Measurements from ENCODE around the gene MAJIN. TPM values are rescaled to one million over a fixed set of nuclear protein-coding genes. Genes with fewer than 3 reads are reported as not detected.

MAJIN gene
- polyA plus RNA-seq, 1 of the 3 experiments (the other 2 are of a cell fraction): not detected

- H3K9me2 ChIP-seq: no peaks in the 10 kb centered on the region
- H3K4me1 ChIP-seq (ENCODE audit: control insufficient read depth in 1 of 2, insufficient read depth in 2 of 2, low read depth in 1 of 2, low read length in 1 of 2): peaks cover 8 to 15% of the 10 kb centered on the region in 2 experiments; a peak in 3 of 4 replicates
- peak within 1 kb of the TSS; percentile 98 for H3K4me2 ChIP-seq
- ChIA-PET POLR2A (no interaction called here), CTCF (interaction anchor here (0.6 to 2.5 kb wide), 6 partner anchors 15 to 612 kb away, joined by 3 to 8 read pairs (median 3); partner anchors contain the start of gene ARL2)
- H3K9ac ChIP-seq: peak within 1 kb of the TSS; percentile 92
- H3F3A ChIP-seq (replicated peaks; ENCODE audit: insufficient read depth): no peaks in the 10 kb centered on the region
- peak within 1 kb of the TSS; percentile 58 to 77 for H3K27ac ChIP-seq (ENCODE audit: low read depth in 2 of 2, low read length in 1 of 2)
- peaks cover 16% of the 10 kb centered on the region; the same call in 1 of the 2 replicates for H3K79me2 ChIP-seq (ENCODE audit: insufficient read depth)
- peak within 1 kb of the TSS; percentile 91 to 96 for H3K4me3 ChIP-seq (ENCODE audit: low read depth in 2 of 2, low read length in 1 of 2)
- peak; percentile 97 for DNase-seq
- H3K9me3 ChIP-seq: no peaks in the 10 kb centered on the region
- H4K20me1 ChIP-seq (ENCODE audit: insufficient read depth): no peaks in the 10 kb centered on the region
- no peaks in the 10 kb centered on the region for H3K27me3 ChIP-seq (ENCODE audit: insufficient read depth)
- 1% methylated on average over 18 of the region's 57 CpGs for WGBS (ENCODE audit: low lambda C conversion rate)
- H2AFZ ChIP-seq (ENCODE audit: low read depth): peak within 1 kb of the TSS; percentile 94
- H3K36me3 ChIP-seq (replicated peaks in 1 of 2; ENCODE audit: control insufficient read depth in 1 of 2, insufficient read depth in 2 of 2, low read length in 1 of 2): peaks cover 0 to 17% of the 10 kb centered on the region in 2 experiments
- TF ChIP-seq IRF3 (IDR thresholded peaks at IDR 0.05; ENCODE audit: low read depth, low read length): peak; percentile 31; the same call in 1 of the 2 replicates
- TF ChIP-seq MEF2A (IDR thresholded peaks at IDR 0.05; ENCODE audit: borderline replicate concordance, low read depth): no peak
- no peak for TF ChIP-seq EP300 (IDR thresholded peaks at IDR 0.05; ENCODE audit: borderline replicate concordance in 1 of 2, low read depth in 1 of 2, low read length in 1 of 2)
- TF ChIP-seq REST (IDR thresholded peaks at IDR 0.05; ENCODE audit: low read depth, low read length): no peak
- no peak for TF ChIP-seq GABPA (IDR thresholded peaks at IDR 0.05; ENCODE audit: low read depth)
- no peak for TF ChIP-seq RXRA (IDR thresholded peaks at IDR 0.05; ENCODE audit: borderline replicate concordance, low read depth)
- TF ChIP-seq EZH2phosphoT487 (IDR thresholded peaks at IDR 0.05; ENCODE audit: borderline replicate concordance, low read depth): no peak
- no peak for TF ChIP-seq NFIC (IDR thresholded peaks at IDR 0.05; ENCODE audit: borderline replicate concordance)
- no peak for TF ChIP-seq TEAD4 (IDR thresholded peaks at IDR 0.05; ENCODE audit: borderline replicate concordance, insufficient read depth)
- TF ChIP-seq RAD21 (IDR thresholded peaks at IDR 0.05; ENCODE audit: low read length): no peak
- TF ChIP-seq USF2 (IDR thresholded peaks at IDR 0.05; ENCODE audit: borderline replicate concordance, low read depth, low read length): no peak
- TF ChIP-seq ZBTB33 (IDR thresholded peaks at IDR 0.05; ENCODE audit: borderline replicate concordance, low read depth): no peak
- TF ChIP-seq GATA2 (CRISPR knock-in tag; IDR thresholded peaks at IDR 0.05): no peak
- TF ChIP-seq MXI1 (IDR thresholded peaks at IDR 0.05; ENCODE audit: low read depth, low read length): peak; percentile 100
- TF ChIP-seq, protein P1, sequence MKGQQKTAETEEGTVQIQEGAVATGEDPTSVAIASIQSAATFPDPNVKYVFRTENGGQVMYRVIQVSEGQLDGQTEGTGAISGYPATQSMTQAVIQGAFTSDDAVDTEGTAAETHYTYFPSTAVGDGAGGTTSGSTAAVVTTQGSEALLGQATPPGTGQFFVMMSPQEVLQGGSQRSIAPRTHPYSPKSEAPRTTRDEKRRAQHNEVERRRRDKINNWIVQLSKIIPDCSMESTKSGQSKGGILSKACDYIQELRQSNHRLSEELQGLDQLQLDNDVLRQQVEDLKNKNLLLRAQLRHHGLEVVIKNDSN (IDR thresholded peaks at IDR 0.05; ENCODE audit: borderline replicate concordance, low read depth): no peak
- TF ChIP-seq, protein P2, sequence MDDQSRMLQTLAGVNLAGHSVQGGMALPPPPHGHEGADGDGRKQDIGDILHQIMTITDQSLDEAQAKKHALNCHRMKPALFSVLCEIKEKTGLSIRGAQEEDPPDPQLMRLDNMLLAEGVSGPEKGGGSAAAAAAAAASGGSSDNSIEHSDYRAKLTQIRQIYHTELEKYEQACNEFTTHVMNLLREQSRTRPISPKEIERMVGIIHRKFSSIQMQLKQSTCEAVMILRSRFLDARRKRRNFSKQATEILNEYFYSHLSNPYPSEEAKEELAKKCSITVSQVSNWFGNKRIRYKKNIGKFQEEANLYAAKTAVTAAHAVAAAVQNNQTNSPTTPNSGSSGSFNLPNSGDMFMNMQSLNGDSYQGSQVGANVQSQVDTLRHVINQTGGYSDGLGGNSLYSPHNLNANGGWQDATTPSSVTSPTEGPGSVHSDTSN (IDR thresholded peaks at IDR 0.05): peak; percentile 79
- peak; percentile 77 for TF ChIP-seq RFX5 (IDR thresholded peaks at IDR 0.05; ENCODE audit: low read length)
- no peak for TF ChIP-seq ELF1 (IDR thresholded peaks at IDR 0.05)
- TF ChIP-seq NRF1 (IDR thresholded peaks at IDR 0.05; ENCODE audit: low read depth, low read length): peak; percentile 74
- no peak for TF ChIP-seq JUND (IDR thresholded peaks at IDR 0.05)
- no peak for TF ChIP-seq CHD2 (IDR thresholded peaks at IDR 0.05; ENCODE audit: low read length, partially characterized antibody)
- TF ChIP-seq, protein P3, sequence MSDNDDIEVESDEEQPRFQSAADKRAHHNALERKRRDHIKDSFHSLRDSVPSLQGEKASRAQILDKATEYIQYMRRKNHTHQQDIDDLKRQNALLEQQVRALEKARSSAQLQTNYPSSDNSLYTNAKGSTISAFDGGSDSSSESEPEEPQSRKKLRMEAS (IDR thresholded peaks at IDR 0.05; ENCODE audit: low read depth): peak; percentile 65
Observed at GRCh38 chr11:64916775-64917662, 54.9 kb downstream of the MAJIN start, which contains the start of gene ATG2A. TSS of gene ATG2A (minus strand) at chr11:64917209. CDS start at chr11:64917135, 74 bp downstream.

All from SK-N-SH (cell line).